HG03103 (cell line): ENCODE measurements around the gene DCAF4.

ENCODE experiments used
- ATAC-seq: cut with Tn5 transposase; IDR thresholded peaks from one replicate; pipeline ENCODE4 v1.9.1; 2021; ENCODE audit warnings: low read depth; ENCODE audit not compliant: unreplicated experiment

The DCAF4 gene

DNA sequence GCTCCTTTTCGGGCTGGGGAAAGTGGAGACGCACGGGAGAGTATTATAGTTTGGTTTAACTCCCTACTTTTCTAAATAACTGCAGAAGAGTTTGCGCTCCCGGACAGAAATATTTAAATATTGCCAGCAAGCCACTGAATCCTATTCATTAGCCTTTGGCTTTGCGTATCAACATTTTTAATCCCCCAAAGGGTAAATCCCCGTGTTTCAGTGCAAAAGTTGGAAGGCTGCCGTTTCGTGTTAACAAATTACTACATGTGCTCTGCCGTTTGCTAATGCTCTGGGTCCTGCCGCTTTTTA is 32.0 kb upstream of the DCAF4 start:
- ATAC-seq = no peak

DNA sequence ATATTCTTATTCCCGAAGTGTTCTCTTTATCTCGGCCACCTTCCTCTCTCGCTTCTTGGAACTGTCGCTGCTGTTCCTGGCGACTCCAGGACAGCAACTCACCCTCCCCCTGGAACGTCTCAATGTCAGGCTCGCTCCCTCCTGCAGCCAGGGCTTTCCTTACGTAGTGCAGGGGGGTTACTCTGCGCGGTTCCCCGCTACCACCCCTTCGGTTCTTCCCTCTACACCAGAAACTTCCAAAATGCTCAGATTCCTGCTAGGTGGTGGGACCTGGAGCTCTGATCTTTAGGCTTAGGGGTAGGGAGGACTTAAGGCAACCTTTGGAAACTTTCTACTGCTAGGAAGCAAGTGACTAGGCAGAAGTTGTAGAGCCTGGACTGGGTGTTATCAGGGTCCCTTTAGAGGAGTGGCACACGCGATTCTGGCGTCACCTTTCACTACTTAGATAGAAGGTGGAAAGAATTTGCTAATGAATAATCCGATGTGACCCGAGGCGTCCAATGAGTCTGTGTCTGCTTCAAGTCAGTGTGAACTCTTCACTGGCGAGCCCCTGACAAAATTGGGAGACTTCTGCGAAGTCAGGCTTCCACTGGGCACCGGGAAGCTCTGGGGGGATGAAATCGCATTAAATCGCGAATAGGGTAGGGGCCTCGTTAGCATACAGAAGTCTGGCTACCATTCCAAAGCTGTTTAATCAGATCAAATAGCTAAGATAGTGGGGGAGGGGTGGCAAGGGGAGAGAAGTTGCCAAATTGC is 31.5 kb upstream of the DCAF4 start:
- ATAC-seq = no peak

DNA sequence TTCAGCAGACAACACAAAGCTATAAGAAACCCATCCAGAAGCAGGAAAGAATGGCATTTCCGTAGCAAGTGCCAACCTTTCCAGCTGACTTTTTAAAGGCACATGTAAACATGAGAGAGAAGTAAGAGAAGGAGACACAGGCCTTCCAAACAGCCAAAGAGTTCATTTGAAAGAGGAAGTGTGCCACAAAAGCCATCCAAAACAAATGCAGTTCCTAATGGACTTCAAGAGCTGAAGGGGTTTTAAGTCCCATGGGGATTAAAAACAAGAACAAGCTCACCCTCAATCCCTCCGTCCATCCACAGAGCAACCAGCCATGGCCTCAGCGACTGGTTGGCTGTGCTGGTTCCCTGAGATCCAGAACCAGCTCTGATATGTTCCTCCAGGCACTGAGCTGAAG is 27.8 kb upstream of the DCAF4 start:
- no peak for ATAC-seq

DNA sequence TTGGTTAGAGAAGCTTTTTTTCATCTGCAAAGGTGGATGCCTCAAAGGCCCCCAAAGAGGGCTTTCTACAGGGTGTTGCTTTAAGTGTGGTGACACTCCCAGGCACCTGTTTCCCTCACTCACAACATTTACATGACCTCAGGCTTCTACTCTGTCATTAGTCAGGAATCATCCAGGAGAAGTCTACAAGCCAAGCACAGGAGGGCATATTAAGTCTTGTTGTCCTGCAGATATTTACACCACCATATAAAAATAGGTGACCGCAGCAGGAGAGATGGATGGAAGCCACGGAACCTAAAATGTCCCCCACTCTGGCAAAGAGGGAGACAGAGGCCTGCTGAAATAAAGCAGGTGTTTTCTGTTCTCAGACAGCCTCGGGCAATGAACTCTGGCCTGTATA is 24.9 kb upstream of the DCAF4 start:
- no peak for ATAC-seq

DNA sequence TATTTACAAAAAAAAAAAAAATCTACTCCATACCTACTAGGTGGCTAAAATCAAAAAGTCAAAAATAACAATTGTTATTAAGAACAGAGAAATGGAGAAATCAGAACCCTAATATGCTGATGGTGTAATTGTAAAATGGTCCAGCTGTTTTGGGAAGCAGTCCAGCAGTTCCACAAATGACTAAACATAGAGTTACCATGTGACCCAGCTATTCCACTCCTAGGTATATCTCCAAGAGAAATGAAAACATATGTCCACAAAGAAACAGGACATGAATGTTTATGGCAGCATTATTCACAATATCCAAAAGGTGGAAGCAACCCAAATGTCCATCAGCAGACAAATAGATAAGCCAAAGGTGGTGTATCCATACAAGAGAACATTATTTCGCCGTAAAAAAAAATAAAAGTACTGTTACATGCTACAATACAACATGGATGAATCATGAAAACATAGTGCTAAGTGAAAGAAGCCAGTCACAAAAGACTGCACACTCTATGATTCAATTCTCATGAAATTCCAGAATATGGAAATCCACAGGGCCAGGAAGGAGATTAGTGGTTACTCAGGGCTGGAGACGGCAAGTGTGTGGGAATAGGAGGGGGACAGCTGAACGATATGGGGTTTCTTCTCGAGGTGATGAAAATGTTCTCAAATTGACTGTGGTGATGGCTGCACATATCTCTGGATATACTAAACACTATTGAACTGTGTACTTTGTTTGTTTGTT is 23.3 kb upstream of the DCAF4 start:
- no peak for ATAC-seq

DNA sequence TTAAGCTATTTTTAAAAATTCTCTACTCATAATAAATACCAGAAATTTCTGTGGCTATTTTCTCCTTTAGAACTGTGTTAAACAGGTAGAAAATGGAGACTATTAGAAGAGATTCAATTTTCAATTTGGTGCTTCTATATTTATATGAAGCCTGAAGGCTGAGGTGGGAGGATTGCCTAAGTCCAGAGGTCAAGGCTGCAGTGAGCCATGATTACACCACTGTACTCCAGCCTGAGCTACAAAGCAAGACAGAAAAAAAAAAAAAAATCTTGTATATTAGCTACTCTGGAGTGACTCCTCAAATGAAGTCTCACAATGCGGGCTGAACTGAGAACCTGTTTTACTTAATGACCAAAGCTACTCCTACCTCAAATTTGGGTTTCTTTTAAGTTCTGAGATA is 22.5 kb upstream of the DCAF4 start:
- no peak for ATAC-seq

DNA sequence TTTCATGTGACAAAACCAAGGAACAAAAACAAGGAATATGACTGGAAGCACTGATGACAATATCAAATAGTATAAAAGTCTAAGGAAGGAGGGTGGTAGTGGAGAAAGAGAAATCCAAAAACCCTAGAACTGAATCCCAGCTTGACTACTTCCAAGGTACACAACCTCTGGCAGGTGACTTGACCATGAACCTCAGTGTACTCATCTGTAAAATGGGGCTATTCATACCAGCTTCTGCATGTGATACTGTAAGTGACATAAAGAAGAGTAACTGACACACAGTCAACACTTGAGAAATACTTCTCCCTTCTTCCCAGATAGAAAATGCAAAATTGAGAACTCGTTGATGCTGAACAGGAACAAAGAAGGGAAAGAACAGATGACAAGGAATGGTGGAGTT is 22.0 kb upstream of the DCAF4 start:
- ATAC-seq = no peak

DNA sequence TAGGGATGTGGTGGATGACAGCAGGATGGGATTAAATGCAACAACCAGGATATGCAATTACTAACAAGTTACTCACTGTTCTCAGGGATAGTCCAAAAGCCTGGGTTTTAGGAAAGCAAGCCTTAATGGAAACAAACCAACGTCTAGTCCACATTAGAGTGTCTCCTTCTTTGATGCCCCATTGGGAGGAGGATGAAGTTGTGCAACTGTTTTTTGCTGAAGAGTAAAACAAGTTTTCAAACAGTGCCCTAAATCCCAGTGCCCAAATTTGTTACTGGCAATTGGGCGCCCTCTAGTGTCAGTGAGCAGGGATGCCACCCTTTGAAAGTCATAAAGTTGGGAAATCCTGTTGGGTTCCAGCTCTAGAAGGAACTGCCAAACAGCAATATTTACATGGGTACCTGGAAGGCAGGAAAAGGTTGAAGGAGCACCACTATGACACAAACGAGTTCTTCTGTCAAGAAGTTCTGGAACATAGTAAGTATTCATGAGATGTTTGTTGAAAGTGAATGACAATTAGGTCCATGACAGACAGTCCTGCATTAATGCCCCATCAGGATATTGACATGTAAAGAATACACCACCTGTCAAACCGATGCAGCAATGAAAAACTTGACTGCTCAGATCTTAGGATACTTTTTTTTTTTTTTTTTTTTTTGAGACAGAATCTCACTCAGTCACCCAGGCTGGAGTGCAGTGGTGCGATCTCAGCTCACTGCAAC is 21.3 kb upstream of the DCAF4 start:
- ATAC-seq = no peak

DNA sequence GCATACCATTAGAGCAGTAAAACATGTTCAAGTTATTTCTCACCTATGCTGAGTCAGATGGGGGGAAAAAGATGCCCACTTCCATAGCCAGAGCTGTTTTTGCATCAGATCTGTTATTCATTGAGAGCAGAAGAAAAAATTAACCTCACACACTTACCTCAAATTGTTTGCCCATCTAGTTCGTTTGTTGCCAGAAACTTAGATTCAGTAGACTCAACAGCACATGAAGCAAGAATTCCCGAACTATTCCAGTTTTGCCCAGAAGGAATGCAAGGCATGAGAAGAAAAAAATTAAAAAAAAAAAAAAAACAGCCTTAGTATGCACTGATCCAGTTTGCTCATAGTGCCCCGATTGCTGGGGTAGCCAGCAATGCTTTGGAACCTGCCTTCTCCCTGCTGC is 19.9 kb upstream of the DCAF4 start:
- no peak for ATAC-seq

DNA sequence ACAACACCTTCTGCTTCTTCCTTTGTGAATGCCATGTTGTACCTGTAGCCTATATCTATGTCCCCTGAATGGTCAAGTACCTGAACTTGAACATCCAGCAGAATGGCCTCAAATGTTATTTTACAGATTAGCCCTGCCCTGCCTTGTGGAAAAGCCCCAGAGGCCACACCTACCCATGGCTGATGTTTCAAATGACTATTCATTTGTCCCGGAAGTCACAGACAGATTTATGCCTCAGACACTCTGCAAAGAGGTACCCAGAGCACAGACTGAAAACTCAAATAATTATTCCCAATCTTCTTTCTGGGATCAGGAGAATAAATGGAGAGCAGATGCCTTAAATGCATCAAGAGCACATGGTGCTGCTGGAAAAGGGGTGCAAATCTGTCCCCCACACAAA is 19.4 kb upstream of the DCAF4 start:
- no peak for ATAC-seq

DNA sequence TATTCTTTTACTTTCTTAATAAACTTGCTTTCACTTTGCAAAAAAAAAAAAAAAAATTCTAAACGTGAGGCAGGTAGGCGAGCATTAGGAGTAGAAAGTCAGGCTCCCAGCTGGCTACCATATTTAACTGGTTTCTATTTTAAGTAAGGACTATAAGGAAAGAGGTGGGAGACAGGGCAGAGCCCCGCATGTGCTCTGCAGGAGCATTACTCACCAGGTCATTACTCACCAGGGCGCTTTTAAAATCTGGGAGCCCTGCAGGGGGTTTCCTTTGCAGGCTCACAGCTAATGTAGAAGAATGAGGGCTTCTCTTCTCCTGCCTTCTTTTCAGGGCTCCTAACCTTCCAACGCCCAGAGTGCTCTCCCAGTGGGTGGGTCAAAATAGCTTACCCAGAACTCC is 18.4 kb upstream of the DCAF4 start:
- no peak for ATAC-seq

DNA sequence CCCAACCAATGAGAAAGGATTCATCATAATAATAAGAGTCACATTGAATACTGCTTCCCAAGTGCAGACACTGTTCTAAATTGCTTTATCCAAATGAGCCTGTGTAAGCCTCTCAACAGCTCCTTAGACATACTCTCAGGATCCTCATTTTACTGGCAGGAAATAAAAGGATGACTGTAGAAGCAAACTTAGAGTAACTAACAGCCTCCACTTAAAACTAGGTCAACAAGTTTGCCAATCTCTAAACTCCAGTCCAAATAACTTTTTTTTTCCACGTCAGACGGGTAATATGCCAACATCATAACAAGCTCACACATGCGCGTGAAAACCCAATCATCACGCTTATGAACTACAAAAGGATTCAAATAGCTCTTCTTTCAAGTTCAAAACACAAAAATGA is 17.1 kb upstream of the DCAF4 start:
- no peak for ATAC-seq

DNA sequence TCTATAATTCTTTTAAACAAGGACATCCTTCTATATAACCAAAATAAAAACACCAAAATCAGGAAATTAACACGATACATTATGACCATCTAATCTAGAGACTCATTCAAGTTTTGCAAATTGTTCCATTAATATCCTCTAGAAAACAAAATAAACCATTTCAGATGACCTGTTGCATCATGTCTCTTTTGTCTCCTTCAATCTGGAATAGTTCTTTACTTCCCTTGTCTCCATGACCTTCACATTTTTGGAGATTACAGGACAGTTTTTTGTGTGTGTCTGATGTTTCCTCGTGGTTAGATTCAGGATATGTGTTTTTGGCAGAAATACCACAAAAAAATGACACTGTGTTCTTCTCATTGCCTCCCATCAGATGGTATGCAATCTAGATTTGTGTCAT is 12.5 kb upstream of the DCAF4 start:
- no peak for ATAC-seq

DNA sequence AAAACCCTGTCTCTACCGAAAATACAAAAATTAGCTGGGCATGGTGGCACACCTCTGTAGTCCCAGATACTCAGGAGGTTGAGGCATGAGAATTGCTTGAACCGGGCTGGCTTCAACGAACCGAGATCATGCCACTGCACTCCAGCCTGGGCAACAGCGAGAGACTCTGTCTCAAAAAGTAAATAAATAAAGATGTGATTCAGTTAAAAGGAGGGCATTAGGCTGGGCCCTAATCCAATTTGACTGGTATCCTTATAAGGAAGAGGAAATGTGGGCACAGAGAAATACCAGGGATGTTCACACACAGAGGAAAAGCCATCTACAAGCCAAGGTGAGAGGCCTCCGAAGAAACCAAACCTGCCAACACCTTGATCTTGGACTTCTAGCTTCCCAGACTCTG is 10.1 kb upstream of the DCAF4 start:
- no peak for ATAC-seq

DNA sequence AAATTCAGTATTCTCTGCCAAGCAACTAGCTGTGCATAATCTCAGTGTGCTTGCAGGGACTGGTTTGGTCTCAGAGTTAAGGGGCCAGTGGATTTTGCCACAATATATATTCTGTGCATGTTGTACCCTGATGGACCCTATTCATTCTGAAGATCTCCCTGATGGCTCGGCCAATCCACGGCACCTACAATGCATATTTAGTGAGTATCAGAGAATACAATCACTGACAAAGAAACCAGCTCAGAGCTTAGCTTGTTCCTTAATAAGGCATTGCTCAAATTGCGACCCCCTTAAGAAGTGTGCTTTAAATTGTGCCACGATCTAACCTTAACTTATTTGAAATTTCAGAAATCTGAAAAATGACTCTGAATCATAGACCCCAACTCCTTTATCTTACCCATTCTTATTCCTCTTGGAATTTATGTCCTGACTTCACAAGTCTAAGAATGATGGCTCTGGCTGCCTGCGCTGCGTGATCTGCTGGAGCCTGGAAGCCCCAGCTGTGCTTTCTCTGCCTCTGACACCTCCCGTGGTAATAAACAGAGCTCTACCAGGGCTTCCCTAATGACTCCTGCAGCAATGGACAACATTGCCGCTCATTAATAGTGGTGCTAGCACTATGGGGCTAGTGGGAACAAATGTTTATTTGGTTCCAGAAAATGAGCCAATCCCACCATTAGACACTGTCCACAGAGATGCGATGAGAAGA is 9.0 kb upstream of the DCAF4 start:
- no peak for ATAC-seq

DNA sequence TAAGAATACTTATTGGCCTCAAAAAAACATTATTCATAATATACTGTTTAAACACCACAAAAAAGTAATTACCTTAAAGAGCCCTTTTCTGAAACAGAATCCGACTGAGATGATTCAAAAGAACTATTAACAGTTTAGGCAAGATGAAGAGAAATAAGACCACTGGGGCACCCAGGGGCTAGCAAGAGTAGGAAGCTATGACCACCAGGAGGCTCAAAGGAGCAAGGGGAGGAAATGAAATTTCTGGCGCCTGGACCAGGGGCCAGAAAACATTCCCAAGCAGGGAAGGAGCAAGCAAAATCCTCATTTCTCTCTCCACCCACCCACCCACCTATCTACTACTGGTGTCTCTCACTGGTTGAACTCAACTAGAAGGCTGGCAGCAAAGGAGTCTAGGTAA is 6.3 kb upstream of the DCAF4 start:
- no peak for ATAC-seq

DNA sequence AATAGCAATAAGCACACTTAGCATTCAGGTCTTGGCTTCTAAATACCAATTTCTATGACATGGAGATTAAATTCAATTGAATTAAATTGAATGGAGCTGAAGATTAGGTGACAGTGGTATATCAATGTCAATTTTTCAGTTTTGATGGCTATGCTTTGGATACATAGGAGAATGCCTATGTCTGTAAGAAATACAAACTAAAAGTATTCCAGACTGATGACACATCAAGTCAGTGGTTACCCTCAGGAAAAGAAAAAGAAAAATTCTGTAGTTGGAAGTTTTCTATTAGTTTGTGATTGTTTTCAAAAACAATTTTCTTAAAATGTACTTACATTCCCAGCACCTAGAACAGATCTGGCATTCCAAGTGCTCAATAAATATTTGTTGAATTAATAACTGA is 4.9 kb upstream of the DCAF4 start:
- no peak for ATAC-seq

DNA sequence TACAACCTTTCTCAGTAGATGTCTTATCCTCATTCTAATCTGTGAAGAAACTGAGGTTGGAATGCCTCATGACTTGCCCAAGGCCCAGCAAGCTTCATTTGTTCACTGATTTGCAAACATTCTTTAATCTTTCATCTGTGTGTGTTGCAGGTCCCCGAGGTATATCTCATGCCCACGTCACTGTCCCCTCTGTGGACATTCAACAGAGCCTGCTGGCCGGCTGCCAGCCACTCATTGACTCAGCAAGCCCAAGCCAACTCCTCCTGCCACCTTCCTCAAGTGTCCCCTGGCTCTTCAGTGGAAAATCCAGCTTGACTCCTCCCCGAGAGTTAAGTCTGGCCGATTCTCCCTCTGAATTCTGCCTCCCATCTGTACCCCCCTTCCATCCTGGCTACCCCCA is 1.9 kb upstream of the DCAF4 start:
- ATAC-seq = no peak

DNA sequence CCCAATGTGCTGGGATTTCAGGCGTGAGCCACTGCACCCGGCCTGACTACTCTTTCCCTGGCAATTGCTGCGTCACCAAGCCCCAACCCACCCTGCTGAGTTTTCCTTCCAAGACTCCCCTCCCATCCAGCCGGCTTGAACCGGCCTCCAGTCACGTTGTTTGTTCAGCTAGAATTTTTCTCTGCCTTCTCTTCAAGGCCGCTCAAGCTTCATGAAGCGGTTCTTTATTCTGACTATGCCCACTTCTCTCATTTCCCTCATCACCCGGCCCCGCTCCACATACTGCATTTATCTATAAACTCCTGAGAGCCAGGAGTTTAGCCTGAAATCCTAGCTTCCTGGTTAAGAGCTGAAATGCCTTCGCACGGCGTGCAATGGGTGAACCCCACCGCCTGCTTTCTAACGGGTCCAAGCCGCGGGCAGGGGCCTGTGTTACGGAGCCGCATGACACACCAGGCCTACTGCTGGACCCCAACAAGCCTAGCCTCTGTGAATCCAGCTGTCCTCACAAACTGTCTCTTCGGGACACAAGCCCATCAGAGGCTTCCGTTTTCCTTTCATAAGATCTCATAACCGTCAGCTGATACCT is 999 bp upstream of the DCAF4 start:
- no peak for ATAC-seq

DNA sequence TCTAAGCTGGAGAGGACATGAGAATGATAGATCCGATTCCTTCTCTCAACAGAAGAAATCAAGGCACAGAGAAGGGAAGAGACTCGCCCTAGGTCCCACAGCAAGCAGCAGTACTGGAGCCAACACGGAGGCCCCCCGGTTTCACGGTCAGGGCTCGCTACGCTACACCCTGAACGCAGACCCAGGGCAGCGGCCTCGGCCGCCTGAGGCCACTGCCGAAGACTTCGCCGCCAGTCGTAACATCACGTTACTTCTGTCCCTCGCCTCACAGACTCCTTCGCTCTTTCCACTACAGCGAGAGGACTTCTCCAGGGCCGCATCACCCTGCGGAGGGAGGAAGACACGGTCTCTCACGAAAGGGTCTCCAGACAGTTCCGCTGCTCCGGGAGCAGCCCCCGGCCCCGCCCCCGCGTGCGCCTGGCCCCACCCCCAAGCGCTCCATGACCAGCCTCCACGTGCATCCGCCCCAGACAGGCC is 411 bp upstream of the DCAF4 start:
- ATAC-seq = peak; percentile 6

DNA sequence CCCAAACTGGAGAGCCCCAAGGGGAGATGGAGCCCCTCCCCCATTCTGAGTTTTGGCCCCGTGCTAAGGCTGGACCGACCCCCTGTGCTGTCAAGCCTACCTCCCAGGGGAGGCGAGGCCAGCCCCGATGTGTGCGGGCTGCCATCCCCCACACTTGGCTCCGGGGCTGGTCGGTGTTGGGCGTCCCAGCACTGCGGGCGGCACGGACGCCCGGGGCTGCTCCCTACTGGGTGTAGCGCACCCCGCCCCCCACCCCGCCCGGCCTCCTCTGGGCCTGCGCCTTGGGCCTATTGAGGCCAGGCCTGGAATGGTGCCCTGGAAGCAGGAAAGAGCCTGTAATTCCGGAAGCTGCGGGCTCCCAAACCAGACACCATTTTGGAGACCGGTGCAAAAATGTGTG is 2.6 kb downstream of the DCAF4 start:
- no peak for ATAC-seq
